Measurements from ENCODE around the gene PARP12.

DNA sequence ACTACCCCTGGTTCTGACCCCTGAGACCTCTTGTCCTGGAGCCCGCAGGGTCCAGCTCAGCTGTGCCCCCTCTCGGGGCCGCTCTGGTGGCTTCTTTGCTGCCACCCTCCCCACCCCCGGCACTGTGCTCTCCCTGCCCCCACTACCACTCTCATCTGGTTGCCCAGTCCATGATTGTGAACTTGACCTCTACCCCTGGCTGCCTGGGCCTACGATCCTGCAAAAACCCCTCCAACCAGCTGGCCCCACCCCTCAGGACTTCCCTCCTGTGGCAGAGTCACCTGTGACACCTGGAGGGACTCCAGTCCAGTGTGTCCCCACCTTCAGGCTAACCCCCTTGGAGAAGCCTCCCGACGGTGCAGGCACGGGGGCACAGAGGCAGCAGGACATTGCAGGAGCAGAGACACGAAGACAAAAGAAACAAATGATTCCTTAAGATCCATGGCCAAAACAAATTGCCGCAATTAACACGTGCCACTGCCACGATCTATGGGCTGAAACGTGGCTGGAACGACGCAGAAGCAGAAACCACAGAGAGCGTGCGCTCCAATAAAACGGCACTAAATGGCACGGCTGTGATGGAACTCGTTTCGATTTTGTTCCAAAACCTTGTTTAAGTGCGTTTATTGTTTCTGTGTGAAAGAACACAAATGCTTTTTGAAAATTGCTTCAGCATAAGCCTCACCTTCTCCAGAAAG, 72.0 kb downstream of the PARP12 start:
- TF ChIP-seq CTCF (IDR thresholded peaks at IDR 0.05) = no peak
- TF ChIP-seq POLR2AphosphoS5 (IDR thresholded peaks at IDR 0.05) = no peak
- TF ChIP-seq POLR2A (IDR thresholded peaks at IDR 0.05) = no peak

Measured in prostate gland (tissue), 2 donors.